ENCODE data around the gene SH3GL1.

The SH3GL1 gene

DNA sequence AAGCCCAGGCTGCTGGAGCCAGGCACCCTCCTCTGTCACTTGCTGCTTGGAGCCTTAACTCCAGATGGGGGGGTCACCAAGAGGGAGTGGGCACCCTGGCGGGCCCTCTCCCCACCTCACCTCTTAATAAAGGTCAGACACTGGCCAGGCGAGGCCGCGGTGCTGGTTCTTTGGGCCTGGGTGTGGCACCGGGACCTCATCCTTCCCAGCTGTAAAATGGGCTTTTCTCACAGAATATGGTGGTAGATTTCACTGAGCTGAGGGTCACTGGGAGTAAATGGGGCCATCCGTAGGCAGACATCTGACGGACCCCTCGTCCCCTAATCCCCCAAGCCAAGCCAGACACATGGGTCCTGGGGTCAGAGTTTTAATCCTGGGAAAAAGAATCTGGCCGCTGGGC is 76.7 kb downstream of the SH3GL1 start:
- DNase-seq (ENCODE audit: insufficient read length, low spot score), result no peak
- no peak for FAIRE-seq

DNA sequence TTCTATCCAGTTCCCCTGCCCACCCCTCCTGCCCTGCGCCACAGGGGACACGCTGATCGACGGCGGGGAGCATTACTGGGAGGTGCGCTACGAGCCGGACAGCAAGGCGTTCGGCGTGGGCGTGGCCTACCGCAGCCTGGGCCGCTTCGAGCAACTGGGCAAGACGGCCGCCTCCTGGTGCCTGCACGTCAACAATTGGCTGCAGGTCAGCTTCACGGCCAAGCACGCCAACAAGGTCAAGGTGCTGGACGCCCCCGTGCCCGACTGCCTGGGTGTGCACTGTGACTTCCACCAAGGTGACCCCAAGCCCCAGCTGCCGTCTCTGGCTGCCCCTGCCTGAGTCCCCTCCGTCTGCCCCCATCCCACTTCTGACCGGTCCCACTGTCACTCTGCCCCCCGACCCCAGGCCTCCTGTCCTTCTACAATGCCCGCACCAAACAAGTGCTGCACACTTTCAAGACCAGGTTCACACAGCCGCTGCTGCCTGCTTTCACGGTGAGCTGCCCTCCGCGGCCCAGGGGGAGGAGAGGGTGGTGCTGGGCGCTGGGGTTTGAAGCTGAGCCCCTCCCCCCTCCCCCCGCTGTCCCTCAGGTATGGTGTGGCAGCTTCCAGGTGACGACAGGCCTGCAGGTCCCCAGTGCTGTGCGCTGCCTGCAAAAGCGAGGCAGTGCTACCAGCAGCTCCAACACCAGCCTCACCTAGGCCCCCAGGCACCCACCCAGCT is 77.2 kb downstream of the SH3GL1 start:
- FAIRE-seq (no peak), DNase-seq (ENCODE audit: insufficient read length, low spot score) (no peak)

DNA sequence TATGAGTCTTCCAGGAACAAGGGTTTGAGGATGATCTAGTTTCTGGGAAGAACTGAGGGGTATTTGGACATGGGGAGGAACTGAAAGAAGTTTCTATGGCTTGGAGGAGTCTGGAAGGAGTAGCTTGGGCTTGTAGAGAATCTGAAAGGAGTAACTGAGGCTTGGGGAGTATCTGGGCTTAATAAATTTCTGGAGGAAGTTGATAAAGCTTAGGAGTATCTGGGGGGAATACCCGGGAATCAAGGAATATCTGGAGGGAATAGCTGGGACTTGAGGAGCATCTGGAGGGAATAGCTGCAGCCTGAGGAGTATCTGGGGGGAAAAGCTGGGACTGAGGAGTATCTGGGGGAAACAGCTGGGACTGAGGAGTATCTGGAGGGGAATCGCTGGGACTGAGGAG is 79.9 kb downstream of the SH3GL1 start:
- FAIRE-seq (no peak), DNase-seq (ENCODE audit: insufficient read length, low spot score) (no peak)

- DNase-seq (ENCODE audit: insufficient read length, low spot score) (no peak), FAIRE-seq (no peak)
These were observed 81.2 kb downstream of the SH3GL1 start for GRCh38 chr19:4319067-4319718.

- no peak for FAIRE-seq
- DNase-seq (ENCODE audit: insufficient read length, low spot score), result no peak
These were observed 81.9 kb downstream of the SH3GL1 start for GRCh38 chr19:4318460-4318859.

GRCh38 chr19:4316956-4317355 is 83.4 kb downstream of the SH3GL1 start:
- FAIRE-seq (no peak), DNase-seq (ENCODE audit: insufficient read length, low spot score) (no peak)

DNA sequence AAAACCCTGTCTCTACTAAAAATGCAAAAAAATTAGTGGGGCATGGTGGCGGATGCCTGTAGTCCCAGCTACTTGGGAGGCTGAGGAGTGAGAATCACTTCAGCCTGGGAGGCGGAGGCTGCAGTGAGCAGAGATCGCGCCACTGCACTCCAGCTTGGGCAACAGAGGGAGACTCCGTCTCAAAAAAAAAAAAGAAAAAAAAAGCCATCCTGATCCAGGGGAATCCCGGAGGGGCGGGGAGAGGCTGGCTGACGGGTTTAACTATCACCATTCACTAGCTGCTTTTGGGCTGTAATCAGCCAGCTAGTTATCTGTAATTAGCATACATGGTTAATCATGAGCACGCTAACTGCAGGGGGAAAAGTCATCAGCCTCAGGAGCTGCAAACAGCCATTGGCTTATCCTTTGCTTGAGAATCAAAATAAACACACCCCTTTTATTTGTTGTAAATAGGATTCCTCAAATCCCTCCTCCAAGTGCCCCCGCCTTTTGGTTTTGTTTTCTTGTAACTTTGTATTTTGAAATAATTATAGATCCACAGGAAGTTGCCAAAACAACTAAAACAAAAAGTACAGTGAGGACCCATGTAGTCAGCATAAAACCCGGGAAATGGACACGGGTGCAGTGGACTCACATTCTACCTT is 86.4 kb downstream of the SH3GL1 start:
- DNase-seq (ENCODE audit: insufficient read length, low spot score) (no peak), FAIRE-seq (no peak)
